Fibroblast of skin of back (primary cell): ENCODE data around the gene ZBTB20.

Source experiments
- DNase-seq: peaks from one replicate; pipeline ENCODE4 v3.0.0-alpha.2; 2013

Gene ZBTB20

GRCh38 chr3:114758831-114759699, 388.0 kb downstream of the ZBTB20 start:
- DNase-seq = no peak

GRCh38 chr3:114756506-114757279, 390.4 kb downstream of the ZBTB20 start:
- DNase-seq = no peak

DNA sequence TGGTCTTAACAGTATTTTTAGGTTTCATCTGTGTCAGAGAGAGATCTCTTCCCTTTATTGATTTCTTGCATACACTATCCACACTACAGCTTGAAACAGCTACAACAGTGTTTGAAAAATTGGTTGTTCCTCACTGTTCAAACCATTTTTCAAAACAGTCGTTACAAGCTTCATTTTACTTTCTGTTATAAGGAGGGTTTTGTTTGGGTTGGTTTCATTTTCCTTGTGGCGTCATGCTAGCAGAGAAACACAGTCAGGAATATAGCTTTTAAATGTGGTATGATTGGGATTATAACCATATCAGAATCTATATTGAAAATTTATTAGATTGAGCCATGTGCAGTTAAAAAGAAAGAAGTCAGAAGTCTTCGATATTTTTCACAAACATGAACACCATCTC, 400.6 kb downstream of the ZBTB20 start:
- no peak for DNase-seq

GRCh38 chr3:114745322-114746240, 401.5 kb downstream of the ZBTB20 start:
- peak; percentile 52 for DNase-seq

DNA sequence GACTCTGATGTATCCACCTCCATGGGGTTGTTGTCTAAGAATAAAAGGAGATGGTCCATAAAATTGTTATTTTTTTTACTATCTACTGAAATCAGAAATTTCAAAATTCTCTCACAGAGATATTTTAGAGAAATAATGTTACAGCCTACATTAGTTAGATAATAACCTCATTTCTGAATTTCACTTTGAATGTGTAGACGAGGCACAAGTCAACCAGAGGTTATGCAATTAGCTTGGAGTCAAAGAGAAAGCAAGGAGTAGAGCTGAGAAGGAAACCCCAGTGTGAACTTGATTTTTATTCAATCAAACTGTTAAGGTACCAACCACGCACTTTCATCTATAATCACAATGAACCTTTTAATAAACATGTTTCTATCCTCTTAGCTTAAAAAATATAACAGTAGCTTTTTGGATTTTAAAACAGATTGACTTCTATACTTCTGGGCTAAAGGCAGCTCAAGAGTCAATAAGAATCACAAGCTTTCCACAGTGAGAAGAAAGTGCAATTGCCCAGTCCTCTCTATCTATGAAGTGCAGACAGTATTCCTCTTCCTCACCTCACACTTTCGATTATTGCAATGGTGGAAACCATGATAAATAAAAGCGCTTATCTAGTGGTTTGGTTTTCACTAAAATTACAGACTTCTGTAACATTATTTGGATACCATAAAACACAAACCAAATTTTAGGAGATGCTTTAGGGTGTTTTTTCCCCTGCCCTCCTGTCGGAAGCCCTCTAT, 403.2 kb downstream of the ZBTB20 start:
- no peak for DNase-seq

DNA sequence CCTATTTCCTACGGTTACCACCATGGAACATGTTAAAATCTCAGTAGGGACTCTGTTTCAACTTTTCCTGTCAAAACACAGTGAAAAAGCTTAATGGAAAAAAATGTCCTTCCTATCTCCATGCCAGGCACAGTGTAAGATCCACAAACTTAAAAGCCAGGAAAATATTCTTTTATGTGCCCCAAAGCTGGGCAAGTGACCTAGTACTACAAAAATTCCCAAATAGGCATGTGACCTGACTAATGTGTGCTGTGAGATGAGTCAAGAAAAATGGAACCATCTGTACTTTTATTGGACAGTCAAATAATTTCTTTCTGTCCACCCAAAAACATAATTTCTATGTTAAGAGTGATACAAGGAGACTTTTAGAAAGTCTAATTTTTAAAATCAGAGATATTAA, 406.0 kb downstream of the ZBTB20 start:
- peak; percentile 48 for DNase-seq

- no peak for DNase-seq
Measured at GRCh38 chr3:114739627-114740026, 407.5 kb downstream of the ZBTB20 start.

DNA sequence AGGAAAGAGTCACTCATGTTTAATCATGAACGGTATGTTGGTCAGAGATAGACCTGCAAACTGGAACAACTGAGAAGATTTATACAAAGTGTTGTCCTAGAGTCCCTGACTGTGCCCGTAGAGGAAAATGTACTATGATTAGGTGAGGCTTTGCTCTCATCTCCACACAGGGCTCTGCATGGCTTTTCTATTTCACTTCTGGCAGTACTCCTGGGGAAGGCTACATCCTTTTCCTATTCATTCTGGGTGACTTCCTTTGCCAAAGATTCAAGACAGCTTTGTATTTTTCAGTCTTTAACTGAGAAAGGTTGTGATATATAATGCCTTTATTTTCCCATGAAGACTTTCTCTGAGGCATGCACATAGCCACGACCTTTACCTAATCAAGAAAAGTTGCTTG, 414.7 kb downstream of the ZBTB20 start:
- DNase-seq = no peak

DNA sequence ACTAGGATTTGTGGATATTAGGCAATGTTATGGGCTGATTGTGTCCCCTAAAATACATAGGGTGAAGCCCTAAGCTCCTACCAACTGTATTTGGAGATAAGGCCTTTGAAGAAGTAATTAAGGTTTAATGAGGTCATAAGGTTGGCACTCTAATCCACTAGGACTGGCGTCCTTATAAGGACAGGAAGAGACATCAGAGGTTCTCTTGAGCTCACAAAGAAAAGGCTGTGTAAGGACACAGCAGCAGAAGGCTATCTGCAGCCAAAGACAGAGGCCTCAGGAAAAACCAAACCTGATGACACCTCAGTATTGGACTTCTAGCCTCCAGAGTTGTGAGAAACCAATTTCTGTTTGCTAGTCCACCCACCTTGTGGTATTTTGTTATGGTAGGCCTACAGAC, 416.7 kb downstream of the ZBTB20 start:
- no peak for DNase-seq

DNA sequence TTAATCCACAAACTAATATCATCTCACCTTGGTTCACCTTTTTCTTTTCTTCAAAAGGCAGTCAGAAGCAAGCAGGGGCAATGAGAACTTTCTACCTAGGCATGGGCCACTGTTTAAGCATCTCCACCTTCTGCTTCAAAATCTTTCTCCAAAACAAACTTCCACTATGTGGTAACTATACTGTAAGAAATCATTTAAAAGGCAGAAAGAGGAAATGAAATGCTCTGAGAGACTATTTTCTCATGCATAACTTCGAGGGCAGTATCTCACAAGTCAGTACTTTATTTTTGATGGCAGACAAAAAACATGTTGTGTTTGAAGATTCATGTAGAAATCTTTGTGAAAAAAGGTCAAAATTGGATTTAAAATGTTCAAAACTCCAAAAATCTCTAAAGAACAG, 419.7 kb downstream of the ZBTB20 start:
- DNase-seq = no peak

GRCh38 chr3:114725966-114726365, 421.1 kb downstream of the ZBTB20 start:
- no peak for DNase-seq

GRCh38 chr3:114722530-114722929, 424.6 kb downstream of the ZBTB20 start:
- no peak for DNase-seq

- no peak for DNase-seq
Measured at GRCh38 chr3:114721864-114722263, 425.2 kb downstream of the ZBTB20 start.

DNA sequence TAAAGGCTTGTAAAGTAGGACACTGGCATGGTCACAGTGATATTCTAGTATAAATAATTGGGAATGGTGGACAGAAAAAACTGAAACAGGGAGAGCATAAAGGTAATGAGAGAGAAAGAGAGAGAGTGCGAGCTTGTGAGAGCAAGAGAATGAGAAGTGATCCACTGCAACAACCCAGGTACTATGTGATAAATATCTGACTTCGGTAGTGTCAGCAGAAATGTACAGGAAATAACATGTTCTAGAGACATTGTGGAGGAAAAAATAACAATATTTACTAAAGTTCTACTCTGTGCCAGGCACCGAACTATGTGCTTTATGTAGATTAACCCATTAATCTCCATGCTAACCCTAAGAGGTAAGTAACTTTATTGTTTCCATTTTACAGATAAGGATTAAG, 425.9 kb downstream of the ZBTB20 start:
- DNase-seq = no peak

- no peak for DNase-seq
Measured at GRCh38 chr3:114718898-114719210, 428.2 kb downstream of the ZBTB20 start.

DNA sequence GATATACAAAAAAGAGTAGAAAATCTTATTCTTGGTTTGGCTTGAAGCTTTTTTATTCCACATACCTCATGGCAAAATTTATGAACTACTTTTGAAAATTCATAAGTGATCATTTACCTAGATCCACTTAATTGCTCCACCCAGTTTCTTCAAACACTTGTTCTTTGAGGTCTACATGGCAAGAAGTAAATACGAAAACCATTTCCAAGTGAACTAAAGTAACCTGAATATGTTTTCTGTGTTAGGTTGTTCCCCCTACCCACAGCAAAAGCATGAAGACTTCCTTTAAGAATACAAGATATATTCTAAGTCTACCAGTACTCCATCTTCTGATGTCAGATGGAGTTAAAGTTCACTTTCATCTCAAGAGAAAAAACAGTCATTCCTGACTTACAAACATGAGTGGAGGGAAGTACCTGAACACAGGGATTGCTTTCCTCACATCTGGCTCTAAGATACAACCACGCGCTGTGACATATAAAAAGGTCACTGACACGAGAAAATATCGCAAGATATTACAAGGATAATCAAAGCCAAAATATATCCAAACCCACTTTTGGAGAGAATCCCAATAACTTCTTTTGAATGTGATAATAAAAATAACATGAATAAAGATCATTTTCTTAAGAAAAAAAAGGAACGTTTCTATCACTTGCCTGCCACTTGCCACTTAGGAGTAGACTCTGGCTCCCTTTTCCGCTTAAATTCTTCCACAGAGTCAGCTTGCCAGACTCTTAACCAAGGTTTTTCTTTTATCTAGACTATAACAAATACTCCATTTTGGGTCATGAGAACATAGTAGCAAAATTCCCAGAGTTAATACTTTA, 428.8 kb downstream of the ZBTB20 start:
- no peak for DNase-seq

- no peak for DNase-seq
Measured at GRCh38 chr3:114716916-114717315, 430.2 kb downstream of the ZBTB20 start.

- no peak for DNase-seq
Measured at GRCh38 chr3:114716126-114716525, 431.0 kb downstream of the ZBTB20 start.

GRCh38 chr3:114714957-114715460, 432.1 kb downstream of the ZBTB20 start:
- DNase-seq = no peak

- peak; percentile 20 for DNase-seq
Measured at GRCh38 chr3:114714237-114714636, 432.9 kb downstream of the ZBTB20 start.
